GM12872 (cell line): Measurements from ENCODE around the gene PPP2R3B.

ENCODE experiments used
- CTCF ChIP-seq: IDR thresholded peaks from 3 replicates; pipeline ENCODE4 v1.5.1; 2011; ENCODE audit warnings: low read depth, mild to moderate bottlenecking, low read length, moderate library complexity; ENCODE audit not compliant: insufficient read depth

Gene PPP2R3B

DNA sequence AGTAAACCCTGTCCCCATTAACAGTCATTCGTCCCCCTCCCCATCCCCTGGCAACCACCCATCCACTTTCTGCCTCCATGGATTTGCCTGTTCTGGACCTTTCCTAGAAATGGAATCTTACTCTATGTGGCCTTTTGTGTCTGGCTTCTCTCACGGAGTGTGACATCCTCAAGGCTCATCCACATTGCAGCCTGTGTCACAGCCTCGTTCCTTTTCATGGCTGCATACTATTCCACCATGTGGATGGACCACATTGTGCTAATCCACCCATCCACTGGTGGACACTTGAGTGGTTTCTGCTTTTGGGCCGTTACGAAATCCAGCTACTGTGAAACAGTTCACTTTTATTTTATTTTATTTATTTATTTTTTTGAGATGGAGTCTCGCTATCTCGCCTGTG is 8.1 kb upstream of the PPP2R3B start:
- no peak for TF ChIP-seq CTCF

DNA sequence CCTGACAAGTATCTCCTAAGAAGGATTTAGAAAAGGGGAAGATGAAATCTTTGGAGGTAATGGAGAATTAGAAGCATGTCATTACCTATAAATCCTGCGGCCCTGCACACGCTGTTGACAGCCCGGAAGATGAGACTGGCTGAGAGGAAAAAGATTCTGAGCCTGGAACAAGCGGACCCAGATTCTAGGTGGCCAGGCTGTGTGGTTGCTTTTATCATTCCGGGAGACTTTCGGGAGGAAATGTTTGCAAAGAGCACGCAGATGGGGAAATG is 5.8 kb upstream of the PPP2R3B start:
- TF ChIP-seq CTCF, result no peak

- no peak for TF ChIP-seq CTCF
Observed at GRCh38 chrX:391717-392574, 5.2 kb upstream of the PPP2R3B start.

GRCh38 chrX:390459-390858 is 3.8 kb upstream of the PPP2R3B start:
- TF ChIP-seq CTCF, result no peak

DNA sequence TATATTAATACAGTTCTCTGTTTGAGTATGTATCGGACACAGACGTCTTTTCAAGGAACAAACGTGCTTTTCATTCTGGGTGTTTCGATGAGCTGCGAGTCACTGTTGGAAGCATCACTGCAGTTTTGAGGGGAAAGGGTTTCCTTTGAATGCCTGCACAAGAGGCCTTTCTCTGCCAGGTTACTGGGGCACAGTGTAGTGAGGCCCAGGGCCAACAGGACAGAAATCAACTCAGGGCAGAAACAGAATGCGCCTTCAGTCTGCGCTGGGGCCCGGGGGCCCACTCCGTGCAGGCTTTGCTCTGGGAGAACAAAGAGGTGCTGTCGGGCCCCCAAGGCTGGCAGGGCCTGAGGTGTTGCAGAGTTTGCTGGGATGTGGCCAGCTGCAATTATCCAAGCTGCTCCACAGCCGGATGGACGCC is 2.3 kb upstream of the PPP2R3B start:
- no peak for TF ChIP-seq CTCF

DNA sequence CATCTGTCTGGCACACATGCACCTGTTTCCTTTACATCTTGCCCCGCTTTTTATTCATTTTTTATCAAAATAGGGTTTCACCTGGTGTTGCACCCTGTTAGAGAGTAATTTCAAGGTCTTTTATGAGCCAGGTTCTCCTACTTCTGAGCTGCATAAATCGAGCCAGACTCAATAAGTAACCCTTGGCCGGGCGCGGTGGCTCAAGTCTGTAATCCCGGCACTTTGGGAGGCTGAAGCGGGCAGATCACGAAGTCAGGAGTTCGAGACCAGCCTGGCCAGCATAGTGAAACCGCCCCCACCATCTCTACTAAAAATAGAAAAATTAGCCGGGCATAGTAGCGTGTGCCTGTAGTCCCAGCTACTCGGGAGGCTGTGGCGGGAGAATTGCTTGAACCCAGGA is 1.0 kb upstream of the PPP2R3B start:
- no peak for TF ChIP-seq CTCF

- no peak for TF ChIP-seq CTCF
Observed at GRCh38 chrX:386239-386767, 404 bp downstream of the PPP2R3B start.
